Colonic mucosa (tissue), 4 donors: ENCODE measurements around the gene TIMM44. TPM values are rescaled to one million over a fixed set of nuclear protein-coding genes. Genes with fewer than 3 reads are reported as not detected.

ENCODE experiments used
- DNase-seq: peaks from one replicate; pipeline ENCODE4 v3.0.0-alpha.2; 2020
- H3K27ac ChIP-seq: fragments of 200-600 bp; one replicate; pipeline ENCODE4 v1.8.0; 2021
- H3K27me3 ChIP-seq: fragments of 200-600 bp; one replicate; pipeline ENCODE4 v1.8.0; 2021
- H3K36me3 ChIP-seq: fragments of 200-600 bp; one replicate; pipeline ENCODE4 v1.8.0; 2021
- H3K4me1 ChIP-seq: fragments of 200-600 bp; one replicate; pipeline ENCODE4 v1.8.0; 2021; ENCODE audit warnings: mild to moderate bottlenecking
- H3K4me3 ChIP-seq: fragments of 200-600 bp; one replicate; pipeline ENCODE4 v1.8.0; 2021
- H3K9ac ChIP-seq, 2 donors: one replicate each; pipeline ENCODE4 v1.7.0; 2013; ENCODE audit warnings: control low read depth in 2 of 2, low read depth in 2 of 2, low read length in 2 of 2
- H3K9me3 ChIP-seq: fragments of 200-600 bp; one replicate; pipeline ENCODE4 v1.8.0; 2021
- intact Hi-C: fragments of 100-400 bp; cut with DNase I; formaldehyde crosslinking; loops from one replicate; pipeline ENCODE4 v1.14.1; 2022
- total RNA-seq, 2 donors: library from RNA; stranded (reverse); fragmentation: NEBNext Ultra II Directional in 1 of 2; extraction: Animal tissue kit (Norgen Biotek cat#: 25700) in 1 of 2; gene quantifications; one replicate each; pipeline ENCODE4 v1.2.1, GENCODE V29; 2021
- TF ChIP-seq, protein P1 (sequence below): fragments of 200-600 bp; IDR thresholded peaks from one replicate; pipeline ENCODE4 v1.8.0; 2022; ENCODE audit warnings: antibody characterized with exemption, mild to moderate bottlenecking
- donor health status: healthy.
- donor health status: DM: no; HTN: no; CAD: no.
- donor health status: DM: no; HTN: no; CAD: no.

The TIMM44 gene
- total RNA-seq, 2 donors from 2014 or later: 50.8 to 118 TPM

DNA sequence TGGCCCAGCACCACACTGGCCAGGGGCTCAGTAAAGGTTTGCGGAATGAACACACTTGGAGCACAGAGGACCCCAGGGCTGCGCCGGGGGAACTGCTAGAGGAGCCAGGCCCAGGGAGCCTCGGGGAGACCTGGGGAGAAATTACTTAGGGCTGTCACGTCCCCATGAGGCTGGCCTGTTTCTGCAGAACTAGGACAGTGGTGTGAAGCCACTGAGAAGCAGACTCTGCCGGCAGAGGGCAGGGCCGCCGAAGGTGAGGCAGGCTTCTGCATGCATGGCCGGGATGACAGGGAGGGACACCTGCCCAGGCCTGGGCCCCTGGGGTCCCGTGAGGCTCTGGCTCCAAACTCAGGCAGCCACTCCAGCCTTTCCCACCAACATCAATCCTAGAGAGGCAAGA lies 35.5 kb upstream of the TIMM44 start:
- TF ChIP-seq, protein P1, sequence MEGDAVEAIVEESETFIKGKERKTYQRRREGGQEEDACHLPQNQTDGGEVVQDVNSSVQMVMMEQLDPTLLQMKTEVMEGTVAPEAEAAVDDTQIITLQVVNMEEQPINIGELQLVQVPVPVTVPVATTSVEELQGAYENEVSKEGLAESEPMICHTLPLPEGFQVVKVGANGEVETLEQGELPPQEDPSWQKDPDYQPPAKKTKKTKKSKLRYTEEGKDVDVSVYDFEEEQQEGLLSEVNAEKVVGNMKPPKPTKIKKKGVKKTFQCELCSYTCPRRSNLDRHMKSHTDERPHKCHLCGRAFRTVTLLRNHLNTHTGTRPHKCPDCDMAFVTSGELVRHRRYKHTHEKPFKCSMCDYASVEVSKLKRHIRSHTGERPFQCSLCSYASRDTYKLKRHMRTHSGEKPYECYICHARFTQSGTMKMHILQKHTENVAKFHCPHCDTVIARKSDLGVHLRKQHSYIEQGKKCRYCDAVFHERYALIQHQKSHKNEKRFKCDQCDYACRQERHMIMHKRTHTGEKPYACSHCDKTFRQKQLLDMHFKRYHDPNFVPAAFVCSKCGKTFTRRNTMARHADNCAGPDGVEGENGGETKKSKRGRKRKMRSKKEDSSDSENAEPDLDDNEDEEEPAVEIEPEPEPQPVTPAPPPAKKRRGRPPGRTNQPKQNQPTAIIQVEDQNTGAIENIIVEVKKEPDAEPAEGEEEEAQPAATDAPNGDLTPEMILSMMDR: no peak
- Histone ChIP-seq H3K36me3 (peaks cover 10% of the 10 kb centered on the region), H3K4me1 (no peaks in the 10 kb centered on the region), H3K9ac (no peak overlapping the region), H3K27ac (no peak overlapping the region), H3K4me3 (no peak overlapping the region), H3K9me3 (no peaks in the 10 kb centered on the region), H3K27me3 (no peaks in the 10 kb centered on the region)
- intact Hi-C loops: no loop called here
- DNase-seq: no peak

DNA sequence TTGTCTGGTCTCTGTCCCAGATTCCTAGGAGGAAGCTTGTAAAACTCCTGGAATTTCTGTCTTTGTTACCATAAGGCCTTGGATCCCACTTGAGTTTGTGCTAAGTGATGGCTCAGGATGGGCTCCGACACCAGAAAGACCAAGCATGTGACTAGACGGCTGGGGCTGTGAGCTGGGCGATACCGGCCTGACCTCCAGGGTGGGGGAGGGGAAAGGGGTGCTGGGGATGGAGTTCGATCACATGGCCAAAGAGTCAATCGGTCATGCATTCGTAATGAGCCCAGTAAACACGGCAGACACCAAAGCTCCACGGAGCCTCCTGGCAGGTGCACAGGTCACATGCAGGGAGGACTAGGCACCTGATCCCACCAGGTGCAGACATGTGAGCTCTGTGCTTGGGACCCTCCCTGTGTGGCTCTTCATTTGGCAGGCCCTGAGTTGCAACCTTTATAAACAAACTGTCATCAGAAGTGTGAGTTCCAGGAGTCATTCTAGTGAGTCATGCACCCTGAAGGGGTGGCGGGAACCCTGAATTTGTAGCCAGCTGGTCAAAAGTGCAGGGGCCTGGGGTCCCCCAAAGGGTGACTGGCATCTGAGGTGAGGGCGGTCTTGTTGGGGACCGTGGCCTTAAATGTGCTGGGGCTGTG lies 34.8 kb upstream of the TIMM44 start:
- no peak for DNase-seq
- Histone ChIP-seq H3K36me3 (peaks cover 10% of the 10 kb centered on the region), H3K4me1 (no peaks in the 10 kb centered on the region), H3K9me3 (no peaks in the 10 kb centered on the region), H3K9ac (no peak overlapping the region), H3K27me3 (no peaks in the 10 kb centered on the region), H3K4me3 (no peak overlapping the region), H3K27ac (no peak overlapping the region)
- TF ChIP-seq, protein P1: no peak
- intact Hi-C loops: no loop called here

DNA sequence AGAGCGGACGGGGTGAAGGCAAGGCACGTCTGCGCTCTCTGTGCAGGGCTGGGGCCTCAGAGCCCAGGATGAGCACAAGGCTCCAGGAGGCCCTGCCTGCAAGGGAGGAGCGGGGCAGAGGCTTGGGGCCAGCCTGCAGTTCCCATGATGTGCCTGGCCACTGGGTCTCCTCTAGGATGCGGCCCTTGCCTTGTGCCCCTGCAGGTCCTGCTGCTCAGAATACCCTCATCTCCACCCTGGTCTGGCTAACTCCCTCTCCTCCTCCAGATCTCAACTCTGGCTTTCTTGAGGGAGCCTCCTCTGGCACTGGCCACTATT lies 34.2 kb upstream of the TIMM44 start:
- intact Hi-C loops: no loop called here
- Histone ChIP-seq H3K9me3 (no peaks in the 10 kb centered on the region), H3K27ac (no peak overlapping the region), H3K4me1 (no peaks in the 10 kb centered on the region), H3K9ac (no peak overlapping the region), H3K27me3 (no peaks in the 10 kb centered on the region), H3K36me3 (peaks cover 10% of the 10 kb centered on the region), H3K4me3 (no peak overlapping the region)
- DNase-seq: no peak
- TF ChIP-seq, protein P1: no peak

DNA sequence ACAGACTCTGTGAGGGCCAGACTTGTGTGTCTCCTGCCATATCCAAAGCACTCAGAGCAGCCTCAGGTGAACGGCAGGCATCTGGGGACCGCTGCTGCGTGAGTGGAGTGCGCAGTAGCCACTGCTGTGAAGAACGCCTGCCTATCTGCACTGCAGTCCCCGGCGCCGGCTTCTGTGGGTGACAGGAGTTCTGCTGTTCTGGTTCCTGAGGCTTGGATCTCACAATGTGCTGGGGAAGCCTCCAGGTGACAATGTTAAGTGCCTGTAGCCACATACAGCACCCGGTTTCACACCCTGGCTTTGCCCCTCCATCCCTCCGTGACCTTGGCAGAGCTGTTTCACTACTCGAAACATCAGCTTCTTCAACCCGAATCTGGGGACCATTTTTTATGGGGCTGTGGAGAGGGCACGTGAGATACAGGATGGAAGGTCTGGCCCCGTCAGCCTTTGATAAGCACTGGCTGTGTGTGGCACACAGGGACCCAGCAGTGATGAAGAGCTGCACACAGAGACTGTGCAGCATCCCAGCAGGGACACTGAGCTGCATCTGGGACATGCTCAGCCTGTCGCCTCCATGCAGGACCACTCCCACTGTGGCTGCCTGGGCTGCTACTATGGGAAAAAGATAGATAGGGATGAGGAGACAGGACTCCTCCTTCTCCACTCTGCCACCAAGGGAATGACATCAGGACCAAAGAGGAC lies 33.7 kb upstream of the TIMM44 start:
- Histone ChIP-seq H3K27me3 (no peaks in the 10 kb centered on the region), H3K4me1 (no peaks in the 10 kb centered on the region), H3K9me3 (no peaks in the 10 kb centered on the region), H3K9ac (no peak overlapping the region), H3K4me3 (no peak overlapping the region), H3K36me3 (peaks cover 10% of the 10 kb centered on the region), H3K27ac (no peak overlapping the region)
- TF ChIP-seq, protein P1: no peak
- DNase-seq: no peak
- intact Hi-C loops: no loop called here

DNA sequence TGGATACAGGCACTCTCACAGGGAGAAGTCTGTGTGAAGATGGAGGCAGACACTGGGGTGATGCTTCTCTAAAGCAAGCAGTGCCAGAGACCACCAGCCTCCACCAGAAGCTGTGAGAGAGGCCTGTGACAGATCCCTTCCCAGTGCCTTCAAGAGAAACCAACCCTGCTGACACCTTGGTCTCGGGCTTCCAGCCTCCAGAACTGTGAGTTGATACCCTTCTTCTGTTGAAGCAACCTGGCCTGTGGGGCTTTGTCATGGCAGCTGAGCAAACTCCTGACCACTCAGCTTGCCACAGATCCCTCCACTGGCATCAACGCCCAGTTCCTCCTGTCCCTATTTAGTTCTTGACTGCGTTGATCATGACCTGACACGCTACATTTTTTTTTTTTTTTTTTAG lies 33.0 kb upstream of the TIMM44 start:
- no peak overlapping the region for H3K27ac ChIP-seq
- H3K9me3 ChIP-seq: no peaks in the 10 kb centered on the region
- TF ChIP-seq, protein P1: no peak
- no peaks in the 10 kb centered on the region for H3K27me3 ChIP-seq
- H3K36me3 ChIP-seq: peaks cover 10% of the 10 kb centered on the region
- intact Hi-C loops: no loop called here
- no peak overlapping the region for H3K9ac ChIP-seq
- no peak for DNase-seq
- no peaks in the 10 kb centered on the region for H3K4me1 ChIP-seq
- no peak overlapping the region for H3K4me3 ChIP-seq
